Cerebellar cortex (tissue), 1 donor: ENCODE data around the gene EIF2D.
"Not testable (repeated sequence)": the region's sequence is repeated elsewhere in the genome, so short reads cannot be mapped to it uniquely, and the experiment has no call there.

ENCODE experiments used
- DNase-seq: peaks from one replicate; pipeline ENCODE4 v3.0.0-alpha.2; 2015; ENCODE audit warnings: low spot score

The EIF2D gene, protein sequence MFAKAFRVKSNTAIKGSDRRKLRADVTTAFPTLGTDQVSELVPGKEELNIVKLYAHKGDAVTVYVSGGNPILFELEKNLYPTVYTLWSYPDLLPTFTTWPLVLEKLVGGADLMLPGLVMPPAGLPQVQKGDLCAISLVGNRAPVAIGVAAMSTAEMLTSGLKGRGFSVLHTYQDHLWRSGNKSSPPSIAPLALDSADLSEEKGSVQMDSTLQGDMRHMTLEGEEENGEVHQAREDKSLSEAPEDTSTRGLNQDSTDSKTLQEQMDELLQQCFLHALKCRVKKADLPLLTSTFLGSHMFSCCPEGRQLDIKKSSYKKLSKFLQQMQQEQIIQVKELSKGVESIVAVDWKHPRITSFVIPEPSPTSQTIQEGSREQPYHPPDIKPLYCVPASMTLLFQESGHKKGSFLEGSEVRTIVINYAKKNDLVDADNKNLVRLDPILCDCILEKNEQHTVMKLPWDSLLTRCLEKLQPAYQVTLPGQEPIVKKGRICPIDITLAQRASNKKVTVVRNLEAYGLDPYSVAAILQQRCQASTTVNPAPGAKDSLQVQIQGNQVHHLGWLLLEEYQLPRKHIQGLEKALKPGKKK

DNA sequence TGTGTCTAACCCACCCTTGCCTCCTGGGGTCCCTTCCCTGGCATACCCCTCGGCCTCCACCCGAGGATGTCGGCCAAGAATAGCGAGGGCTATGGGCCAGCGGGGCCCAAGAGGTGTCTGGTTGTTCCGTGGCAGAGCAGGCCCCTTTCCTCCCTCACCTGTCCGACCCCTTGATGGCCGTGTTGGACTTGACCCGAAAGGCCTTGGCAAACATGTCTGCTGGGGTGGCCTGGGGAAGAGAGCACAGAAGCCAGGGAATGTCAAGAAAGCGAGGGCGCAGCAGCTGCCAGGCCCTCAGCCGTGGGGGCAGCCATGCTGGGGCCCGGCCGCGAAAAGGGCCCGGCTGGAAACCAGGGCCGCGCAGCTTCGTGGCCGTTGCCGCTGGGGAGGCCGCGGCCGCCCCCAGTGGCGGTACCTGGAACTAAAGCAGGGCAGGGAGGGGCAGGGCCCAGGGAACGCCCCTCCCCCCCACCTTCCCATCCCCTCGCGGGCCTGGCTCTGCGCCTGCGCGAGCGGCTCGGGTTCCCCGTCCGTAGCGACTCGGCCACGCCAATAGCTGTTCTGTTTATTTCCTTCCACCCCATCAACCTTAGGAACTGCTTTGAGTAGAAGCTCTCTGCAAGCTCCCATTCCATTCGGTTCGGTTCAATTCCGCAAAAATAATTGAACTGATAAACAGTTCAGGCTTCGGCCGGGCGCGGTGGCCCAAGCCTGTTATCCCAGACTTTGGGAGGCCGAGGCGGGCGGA is at the start of gene EIF2D:
TSS of gene EIF2D (minus strand) at position 337 of the 748 bp plus-strand sequence. CDS start at position 214, 123 bp downstream.
- DNase-seq, result peak; percentile 95

DNA sequence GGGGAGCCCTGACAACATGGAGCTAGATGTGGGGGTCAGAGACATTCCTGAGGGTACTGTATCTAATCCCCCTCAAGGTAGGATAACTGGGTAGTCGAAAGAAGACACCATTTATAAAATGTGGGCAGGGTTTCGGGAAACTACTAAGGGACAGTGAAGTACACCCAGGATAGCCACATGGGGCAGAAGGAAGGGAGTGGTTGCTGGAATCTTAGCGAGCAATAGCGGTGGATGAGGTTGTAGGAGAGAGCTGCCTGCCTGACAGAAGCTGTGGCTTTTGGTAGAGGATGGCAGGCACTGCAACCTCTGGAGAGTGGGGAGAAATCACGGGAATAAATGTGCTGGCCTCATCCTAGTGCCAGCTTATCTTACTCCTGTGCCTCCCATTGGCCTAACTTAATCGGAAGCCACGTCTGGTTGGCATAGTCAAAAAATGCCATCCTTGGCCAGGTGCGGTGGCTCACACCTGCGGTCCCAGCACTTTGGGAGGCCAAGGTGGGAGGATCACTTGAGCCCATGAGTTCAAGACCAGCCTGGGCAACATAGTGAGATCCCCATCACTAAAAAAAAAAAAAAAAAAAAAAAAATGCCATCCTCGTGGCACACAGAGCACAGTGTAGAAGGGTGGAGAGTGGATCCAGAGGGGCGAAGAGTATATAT is 49.0 kb upstream of the EIF2D start:
- no peak for DNase-seq

DNA sequence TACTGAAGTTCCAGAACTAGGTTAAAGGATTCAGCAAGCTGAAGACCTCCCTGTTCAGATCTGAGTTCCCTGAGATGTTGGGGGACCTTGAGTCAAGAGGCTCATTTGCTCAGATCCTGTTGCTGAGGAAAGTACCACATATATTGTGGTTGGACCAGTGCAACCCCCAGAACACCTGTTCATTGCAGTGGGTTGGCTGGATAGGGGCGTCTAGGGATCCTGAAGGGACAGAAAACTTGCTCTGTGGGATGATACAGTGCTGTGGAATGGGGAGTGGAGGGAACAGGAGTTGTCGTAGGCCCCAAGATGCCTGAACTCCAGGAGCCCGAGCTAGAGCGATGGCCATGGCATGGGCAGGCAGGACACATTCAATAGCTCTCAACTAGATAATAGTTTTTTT is 47.9 kb upstream of the EIF2D start:
- DNase-seq, result no peak

DNA sequence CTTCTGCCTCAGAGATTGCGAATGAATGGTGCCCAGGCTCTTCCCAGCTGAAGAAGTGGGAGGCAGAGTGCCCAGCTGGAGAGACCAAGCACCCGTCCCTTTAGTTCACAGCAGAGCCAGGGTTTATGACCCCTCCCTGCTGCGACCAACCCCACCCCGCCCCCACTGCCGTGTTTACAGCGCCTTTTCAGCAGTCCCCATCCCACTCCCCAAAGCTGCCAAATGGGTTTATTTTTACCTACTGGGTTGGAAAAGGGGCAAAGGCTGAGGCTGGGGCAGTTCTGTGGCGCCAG is 46.7 kb upstream of the EIF2D start:
- DNase-seq, result no peak

DNA sequence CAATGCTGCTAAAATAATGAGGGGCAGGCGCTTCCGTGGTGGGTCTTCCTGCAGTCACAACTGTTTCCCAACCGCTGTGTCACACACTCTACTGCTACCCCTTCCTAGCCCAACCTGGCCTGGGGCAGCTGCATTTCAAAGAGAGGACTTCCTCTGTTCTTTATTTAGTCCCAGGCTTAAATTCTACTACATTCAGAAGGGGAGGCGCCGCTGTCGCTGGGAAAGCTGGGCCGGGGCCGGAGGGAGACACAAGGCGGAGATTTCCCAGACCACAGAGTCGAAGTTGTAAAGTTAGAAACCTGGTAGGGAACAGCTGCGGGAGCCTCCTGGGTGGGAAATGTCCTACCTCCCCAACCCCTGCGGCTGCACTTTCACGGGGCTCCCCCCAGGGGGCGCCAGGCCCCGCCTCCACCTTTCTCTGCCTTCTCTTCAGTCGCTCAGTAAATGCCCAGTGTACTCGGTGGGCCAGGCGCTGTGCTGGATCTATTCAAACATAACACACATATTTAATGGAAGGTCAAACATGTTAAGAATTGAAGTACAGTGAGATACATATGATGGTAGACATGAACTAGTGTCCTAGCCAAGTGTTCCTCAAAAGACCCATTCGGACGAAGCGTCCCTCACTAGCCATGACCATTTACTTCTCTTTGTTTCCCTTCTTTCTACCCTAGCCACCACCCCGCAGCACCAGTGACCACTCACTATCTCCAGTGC is 46.2 kb upstream of the EIF2D start:
- DNase-seq, result peak; percentile 22

DNA sequence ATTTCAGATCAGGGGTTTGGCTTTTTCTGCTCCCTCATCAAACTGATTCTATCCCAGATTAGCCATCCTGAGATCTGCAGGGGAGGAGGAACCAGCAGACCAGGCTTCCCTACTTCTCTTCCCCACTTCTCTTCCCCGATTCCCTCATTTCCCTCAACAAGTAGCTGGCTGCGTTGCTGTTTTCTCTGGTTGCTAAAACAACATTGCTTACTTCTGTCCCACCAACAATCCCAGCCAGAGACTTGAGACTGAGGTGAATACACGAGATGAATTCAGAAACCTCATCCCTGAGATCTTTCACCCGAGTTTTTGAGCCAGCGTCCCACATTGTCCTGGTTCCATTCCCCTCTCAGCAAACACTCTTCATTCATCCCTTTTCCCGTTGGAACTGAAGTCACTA is 45.5 kb upstream of the EIF2D start:
- DNase-seq, result no peak

DNA sequence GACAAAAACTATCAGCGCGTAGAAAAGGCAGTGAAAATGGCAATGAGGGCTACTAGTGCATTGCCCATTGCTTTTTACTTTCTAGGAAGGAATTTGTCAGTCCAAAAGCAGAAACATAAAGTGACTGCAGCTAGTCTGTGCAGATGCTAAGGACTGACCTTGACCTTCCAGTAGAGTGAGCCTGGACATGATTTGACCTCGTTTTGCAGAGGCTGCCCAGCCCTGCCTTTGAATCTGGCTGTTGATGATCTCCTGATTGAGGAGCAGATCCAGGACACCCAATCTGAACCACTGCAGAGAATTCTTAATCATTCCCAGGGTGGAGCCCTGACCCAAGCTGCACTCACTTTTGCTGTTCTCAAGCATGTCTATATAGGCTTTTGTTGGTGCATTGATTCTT is 44.7 kb upstream of the EIF2D start:
- no peak for DNase-seq

DNA sequence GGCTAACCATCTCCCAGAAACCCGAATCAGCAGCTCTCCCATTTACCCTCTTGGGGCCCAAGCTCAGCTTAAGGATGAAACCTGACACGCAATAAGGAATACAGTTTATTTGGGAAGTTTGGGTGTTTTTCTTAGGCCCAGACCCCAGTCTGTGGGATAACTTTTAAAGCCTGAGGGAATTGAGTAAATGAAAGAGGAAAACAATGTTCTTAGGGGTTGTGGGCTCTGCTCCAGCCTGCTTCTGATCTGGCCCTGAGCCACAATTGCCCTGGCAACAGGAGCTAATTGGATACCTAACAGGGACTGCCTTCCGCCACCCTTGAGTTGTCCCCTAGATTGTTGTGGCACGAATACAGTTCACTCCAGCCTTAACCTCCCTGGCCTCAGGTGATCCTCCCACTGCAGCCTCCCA is 43.2 kb upstream of the EIF2D start:
- no peak for DNase-seq

DNA sequence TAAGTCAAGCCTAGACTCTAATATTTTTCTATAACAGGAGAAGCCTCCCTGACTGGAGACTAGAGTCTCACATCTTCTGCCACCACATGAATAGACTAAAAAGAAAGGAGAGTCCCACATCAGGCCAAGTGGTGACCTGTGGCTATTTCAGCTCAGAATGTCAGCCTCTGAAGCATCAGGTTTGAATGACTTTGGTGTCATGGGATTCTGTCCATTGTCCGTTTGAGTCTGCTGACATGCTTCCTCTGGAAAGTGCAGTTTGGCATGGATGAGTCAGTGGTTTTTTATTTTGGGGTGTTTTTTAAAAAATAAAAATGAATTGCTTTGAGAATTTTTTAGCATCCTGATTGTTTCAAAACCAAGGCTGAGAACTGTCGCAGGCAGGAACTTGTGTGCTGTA is 42.6 kb upstream of the EIF2D start:
- no peak for DNase-seq

DNA sequence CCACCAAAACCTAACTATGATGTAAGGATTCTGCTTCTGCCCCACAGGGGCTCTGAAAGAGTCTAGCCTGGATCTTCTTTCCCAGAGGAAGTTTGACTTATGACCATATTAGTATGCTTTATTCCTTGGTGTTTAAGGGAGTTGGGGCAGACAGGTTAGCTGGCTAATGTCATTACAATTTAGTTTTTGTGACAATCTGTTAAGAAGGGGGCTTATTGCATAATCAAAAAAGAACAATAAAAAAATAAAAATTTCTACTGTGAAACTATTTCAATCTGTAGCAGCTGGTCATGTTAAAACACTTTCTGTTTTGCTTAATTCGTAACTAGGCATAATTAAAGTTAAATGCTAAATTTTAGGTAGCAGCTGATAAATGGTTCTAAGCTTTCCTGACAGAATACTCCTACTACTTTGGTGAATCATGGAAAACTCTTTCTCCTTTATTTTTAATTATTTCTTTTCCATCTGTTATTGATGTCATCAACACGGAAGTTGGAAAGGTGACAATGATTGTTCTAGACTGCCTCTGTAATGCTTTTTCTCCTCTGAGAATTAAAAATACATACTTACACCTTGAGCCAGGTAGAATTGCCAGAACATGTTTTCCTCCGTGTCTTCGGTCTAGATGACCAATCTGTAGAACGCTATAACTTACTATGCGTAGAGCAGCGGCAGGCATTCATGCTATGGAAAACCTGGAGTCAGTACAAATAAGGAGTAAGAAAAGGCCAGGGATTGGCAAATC is 41.6 kb upstream of the EIF2D start:
- no peak for DNase-seq

DNA sequence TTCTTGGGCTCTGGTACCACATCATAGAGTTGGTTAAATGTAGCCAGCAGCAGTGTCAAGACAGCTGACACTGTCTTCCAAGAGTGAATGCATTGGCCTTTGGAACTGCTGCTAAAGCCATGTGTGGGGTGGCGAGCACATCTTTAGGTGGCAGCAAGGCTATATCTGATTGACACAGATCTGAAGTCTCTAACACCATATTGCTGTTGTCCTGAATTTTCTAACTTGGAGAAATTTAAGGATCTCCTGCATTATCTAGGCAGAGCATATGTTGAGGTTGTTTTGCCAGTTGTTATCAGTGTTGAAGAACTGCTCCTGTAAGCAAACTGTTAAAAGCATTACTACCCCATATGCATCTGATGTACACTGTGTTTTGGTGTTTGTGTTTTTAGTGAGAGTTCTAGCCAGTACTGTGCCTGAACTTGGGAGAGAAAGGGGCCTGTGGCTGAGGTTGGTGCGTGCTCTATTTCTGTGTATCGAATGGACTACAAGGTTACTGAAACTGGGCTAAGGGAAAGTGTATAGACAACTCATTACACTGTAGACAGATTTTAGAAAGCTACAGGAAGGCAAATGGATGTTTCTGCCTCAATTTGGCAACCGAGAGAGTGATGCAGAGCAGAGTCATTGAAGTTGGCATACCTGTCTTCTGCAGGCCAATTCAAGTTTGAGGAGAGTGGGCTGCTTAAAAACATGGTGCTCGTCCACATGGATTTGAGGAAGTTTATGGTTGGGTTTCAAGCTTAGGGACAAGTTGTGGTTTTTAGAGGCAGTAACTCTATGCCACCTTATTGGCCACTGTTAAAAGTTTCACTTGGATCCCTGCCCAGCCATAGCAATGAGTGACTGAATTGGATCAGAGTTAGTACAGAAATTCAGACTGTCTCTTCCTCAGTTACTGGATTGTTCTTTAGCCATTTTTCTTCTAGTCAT is 40.0 kb upstream of the EIF2D start:
- no peak for DNase-seq

DNA sequence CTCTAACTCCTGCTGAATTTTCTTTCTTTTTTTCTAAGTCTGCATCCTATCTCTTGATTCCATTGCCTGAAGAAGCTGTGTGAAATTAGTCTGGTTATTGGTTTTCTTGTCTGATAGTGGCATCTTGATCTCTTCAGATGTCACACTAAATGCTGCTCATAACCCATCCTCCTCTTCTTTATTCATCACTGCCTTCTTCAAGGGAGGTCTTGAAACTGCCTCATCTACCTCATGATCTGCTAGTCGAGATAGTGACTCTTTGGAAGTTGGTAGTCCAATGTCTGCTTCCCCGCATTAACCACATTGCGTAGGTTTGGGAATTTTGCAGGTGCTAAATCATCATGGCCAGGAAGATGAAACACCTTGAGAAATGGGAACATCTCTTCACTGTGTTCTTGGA is 38.7 kb upstream of the EIF2D start:
- no peak for DNase-seq

DNA sequence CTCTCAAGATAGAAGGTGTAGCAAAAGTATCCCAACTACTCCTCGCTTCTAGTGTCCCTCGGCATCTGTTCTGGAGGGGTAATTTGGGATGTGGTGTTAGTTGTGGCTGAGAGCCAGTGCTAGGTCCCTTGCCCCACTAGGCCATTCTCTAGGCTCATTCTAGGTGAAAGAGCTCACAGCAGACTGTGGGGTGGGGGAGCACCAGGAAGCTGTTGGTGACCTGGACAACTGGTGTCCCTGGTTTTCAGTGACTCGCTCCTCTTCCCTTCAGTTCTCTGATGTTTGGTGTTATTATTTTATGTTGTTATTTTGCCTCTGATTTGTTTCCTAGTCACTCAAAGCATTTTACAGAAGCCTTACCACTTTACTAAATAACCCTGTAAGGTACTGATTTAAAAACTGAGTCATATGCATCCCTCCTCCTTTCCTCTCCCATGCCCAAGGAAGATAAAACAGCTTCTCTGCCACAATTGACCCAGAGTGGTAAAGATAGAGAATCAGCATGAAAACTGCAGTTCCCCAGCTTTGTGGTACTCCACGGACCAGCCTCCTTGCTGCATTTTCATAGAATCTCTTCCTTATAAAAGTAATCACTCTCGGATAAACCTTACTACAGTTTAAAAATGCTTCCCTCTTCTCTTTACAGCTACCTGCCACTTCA is 37.1 kb upstream of the EIF2D start:
- DNase-seq, result no peak

DNA sequence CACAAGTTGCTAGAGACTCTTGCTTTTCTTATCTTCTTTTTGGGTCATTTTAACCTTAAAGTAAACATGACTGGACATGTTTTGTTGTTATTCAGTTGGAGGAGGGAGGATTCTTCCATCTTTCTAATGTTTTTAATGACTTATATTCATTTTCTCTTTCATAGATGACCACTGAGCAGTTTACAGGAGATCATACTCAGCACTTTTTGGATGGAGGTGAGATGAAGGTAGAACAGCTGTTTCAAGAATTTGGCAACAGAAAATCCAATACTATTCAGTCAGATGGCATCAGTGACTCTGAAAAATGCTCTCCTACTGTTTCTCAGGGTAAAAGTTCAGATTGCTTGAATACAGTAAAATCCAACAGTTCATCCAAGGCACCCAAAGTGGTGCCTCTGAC is 35.0 kb upstream of the EIF2D start:
- DNase-seq, result no peak

DNA sequence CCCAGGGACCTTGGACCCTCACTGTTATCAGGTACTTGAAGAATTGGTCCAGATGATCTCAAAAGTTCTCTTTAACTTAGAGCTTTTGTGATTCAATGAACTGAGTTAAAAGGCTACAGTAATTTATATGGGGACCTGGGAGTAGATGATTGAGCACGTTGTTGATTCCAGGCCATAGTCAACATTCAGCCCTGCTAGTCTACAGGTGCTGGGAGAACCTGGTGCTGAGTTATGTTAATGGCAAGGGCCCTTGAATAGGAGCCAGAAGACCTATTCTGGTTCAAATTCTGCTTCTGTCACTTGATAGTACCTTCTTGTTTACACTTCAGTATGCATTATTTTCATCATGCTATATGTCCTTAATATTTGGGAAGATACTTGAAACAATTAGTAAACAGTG is 34.2 kb upstream of the EIF2D start:
- no peak for DNase-seq

DNA sequence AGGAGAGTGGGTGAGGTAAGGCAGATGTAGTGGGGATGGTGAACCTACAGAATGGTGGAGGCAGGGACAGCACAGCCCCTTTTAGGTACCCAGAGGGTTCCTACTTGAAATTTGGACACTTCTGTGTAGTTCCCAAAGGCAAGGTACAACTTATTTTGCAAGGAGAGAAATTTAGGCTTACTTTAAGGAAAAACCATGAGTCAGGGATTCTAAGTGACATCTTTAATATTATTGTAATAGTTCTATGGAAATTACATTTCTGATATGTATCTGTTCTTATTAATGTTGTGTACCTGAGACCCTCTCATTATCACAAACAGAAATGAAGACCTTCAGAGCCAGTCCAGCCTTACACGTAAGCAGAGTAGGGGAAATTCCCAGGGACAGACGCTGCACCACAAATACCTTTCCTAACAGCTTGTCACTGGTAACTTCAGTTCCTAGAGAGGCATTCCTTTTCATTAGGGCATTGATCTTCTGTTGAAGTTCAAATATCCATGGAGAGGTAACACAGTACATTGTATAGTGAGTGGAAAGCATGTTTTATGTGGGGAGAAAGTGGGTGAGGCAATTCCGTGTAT is 30.9 kb upstream of the EIF2D start:
- no peak for DNase-seq

DNA sequence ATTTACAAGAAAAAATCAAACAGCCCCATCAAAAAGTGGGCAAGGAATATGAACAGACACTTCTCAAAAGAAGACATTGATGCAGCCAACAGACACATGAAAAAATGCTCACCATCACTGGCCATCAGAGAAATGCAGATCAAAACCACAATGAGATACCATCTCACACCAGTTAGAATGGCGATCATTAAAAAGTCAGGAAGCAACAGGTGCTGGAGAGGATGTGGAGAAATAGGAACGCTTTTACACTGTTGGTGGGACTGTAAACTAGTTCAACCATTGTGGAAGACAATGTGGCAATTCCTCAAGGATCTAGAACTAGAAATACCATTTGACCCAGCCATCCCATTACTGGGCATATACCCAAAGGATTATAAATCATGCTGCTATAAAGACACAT is 29.8 kb upstream of the EIF2D start:
- not testable (repeated sequence) for DNase-seq

DNA sequence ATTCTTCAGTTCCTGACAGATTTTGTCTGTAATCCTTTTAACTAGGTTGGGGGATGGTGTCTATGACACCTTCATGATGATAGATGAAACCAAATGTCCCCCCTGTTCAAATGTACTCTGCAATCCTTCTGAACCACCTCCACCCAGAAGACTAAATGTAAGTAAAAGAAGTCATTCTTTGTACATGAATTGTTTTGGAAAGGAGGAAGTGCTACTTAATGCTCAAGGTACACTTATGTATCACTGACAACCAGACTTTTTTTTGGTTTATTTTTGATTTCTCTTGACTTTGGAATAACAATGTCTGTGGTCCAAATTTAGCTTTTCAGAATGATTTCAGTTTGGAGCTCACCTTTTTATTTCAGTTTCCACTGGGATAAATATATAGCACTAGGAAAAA is 25.3 kb upstream of the EIF2D start:
- DNase-seq, result no peak

DNA sequence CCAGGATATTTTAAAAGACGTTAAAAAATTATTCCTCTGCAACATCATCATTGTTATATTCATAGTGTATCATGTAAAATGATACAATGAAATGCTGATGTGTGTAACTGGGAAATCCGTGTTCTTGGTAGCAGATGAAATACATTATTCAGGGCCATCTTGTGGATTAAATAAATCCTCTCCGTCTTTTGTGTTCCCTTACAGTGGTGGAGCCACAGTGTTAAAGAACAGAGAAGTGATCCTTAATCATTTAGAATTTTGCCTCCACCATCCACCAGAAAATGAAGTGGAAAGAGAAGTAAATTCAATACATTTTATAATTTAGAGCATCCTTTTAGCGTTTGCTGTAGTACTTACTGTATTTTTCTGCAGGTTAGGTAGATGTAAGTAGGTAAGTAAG is 24.4 kb upstream of the EIF2D start:
- DNase-seq, result peak; percentile 19
